Erythroblast (primary cell): ENCODE data around the gene SCUBE1.
A peak's percentile ranks its signal among the peaks of the same experiment; 100 is the strongest.

Experiments
- DNase-seq, 2 experiments: peaks; one replicate each; lab custom pipeline; 2025; lab: John Stamatoyannopoulos, UW
- GATA1 ChIP-seq: IDR thresholded peaks from 2 replicates; pipeline ENCODE4 v1.6.1; 2011; ENCODE audit warnings: low read depth, mild to moderate bottlenecking, control low read depth, low read length, moderate library complexity
- POLR2A ChIP-seq: IDR thresholded peaks from 2 replicates; pipeline ENCODE4 v1.6.1; 2011; ENCODE audit warnings: mild to moderate bottlenecking, low read length

SCUBE1 gene

GRCh38 chr22:43172191-43172590, 171.0 kb downstream of the SCUBE1 start:
- no peak for DNase-seq
- TF ChIP-seq POLR2A (no peak), GATA1 (no peak)

GRCh38 chr22:43171607-43172006, 171.6 kb downstream of the SCUBE1 start:
- no peak for TF ChIP-seq GATA1
- no peak for TF ChIP-seq POLR2A

DNA sequence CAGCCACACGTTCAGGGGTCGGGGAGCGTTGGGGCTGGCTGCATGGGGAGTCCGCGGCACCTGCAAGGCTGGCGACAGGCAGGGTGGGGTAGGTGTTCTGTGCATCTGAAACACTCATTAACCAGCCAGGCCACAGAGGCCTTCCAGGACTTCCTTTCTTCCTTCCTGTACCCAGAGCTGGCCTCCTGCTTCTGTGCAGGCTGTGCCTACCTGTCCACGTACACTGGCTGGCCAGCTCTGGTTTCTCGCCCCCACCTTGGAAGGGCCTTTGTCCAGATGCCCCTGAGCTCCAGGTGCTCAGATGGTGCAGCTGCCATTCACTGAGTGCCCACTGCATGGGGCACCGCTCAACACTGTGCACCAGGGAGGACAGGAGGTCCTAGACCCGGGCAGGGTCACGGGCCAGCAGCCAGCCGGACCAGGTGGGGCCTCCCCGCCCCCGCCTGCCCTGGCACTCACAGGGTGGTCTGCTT, 172.1 kb downstream of the SCUBE1 start:
- DNase-seq = no peak
- no peak for TF ChIP-seq GATA1
- no peak for TF ChIP-seq POLR2A

More at GRCh38 chr22:43171607-43172006, 171.6 kb downstream of the SCUBE1 start:
- DNase-seq = no peak

GRCh38 chr22:43170131-43170480, 173.1 kb downstream of the SCUBE1 start:
- no peak for DNase-seq
- TF ChIP-seq POLR2A (no peak), GATA1 (no peak)

- TF ChIP-seq POLR2A (no peak), GATA1 (no peak)
These were observed 173.7 kb downstream of the SCUBE1 start for GRCh38 chr22:43169310-43170130.

DNA sequence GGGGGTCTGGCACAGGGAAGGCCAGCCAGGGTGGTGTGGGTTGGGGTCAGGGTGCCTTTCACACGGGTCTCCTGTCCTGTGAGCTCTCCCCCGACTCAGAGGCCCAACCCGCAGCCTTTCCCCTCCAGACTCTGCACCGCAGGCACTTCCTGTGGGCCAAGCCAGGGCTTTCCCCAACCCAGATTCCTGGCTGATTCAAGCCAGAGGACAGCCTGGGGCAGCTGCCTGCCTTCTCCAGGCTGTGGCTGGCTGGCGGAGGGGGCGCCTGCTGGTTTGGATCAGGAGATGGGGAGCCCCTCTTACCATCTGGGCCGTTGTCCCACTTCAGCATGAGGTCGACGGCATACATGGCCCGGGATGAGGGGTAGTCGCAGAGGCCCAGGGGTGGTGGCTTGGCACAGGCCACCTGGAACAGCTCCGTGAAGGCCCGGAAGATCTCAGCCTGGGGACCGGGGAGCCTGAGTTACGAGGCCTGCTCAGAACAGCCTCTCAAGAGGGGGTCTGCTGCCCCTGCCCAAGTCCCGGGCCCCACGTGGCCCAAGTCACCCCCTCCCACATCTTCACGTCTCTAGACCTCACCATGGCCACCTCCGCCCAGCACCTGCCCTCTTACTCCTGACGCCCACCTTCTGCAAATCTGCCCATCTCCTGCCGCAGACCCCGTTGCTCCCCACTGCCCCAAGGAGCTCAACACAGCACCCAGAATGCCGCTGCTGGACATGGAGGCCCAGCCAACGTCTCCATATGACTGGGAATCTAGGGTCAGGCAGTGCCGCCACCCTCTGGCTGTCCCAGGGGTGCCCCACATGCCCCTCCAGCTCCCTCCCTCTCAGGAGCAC, 174.5 kb downstream of the SCUBE1 start:
- DNase-seq = no peak
- TF ChIP-seq GATA1 = no peak
- no peak for TF ChIP-seq POLR2A

More at GRCh38 chr22:43169310-43170130, 173.7 kb downstream of the SCUBE1 start:
- no peak for DNase-seq

- DNase-seq = peak; percentile 72 to 86
- no peak for TF ChIP-seq POLR2A
These were observed 176.1 kb downstream of the SCUBE1 start for GRCh38 chr22:43167001-43167589.

DNA sequence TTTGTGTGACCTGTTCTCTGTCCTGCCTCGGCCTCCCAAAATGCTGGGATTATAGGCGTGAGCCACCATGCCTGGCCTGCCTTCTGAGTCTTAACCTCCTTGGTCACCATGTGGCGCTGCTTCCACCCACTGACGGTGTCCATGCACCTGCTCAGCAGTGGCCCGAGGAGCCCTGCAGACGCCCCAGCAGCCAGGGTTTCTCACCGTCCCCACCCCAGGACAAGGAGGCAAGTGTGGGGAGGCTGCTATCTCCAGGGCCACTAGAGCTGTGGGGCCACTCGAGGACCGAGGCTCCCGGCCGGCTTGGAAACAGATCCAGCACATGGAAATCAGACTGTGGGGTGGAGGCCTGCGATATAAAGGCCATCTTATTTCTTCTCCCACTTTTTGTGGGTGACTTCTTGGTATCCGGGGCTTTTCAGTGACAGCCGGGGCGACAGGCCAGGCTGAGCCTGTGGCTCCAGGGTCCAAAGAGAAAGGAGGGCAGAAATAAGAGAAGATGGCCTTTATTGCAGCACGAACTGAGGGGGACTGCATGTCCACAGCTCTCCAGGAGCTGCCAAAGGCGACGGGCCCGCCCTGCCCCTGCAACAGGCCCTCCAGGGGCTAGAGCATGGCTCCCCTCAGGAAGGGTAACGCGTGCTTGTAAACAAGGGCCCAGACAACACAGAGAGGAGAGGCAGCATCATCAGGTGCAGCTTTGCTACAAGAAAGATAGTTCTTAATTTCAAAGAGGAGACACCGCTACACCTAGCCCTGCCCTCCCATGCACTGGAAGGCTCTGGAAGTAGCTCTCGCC, 176.8 kb downstream of the SCUBE1 start:
- TF ChIP-seq POLR2A = no peak
- no peak for TF ChIP-seq GATA1

GRCh38 chr22:43164636-43165035, 178.5 kb downstream of the SCUBE1 start:
- no peak for DNase-seq
- TF ChIP-seq POLR2A (no peak), GATA1 (no peak)

More for the DNA sequence above, 176.8 kb downstream of the SCUBE1 start:
- no peak for DNase-seq

DNA sequence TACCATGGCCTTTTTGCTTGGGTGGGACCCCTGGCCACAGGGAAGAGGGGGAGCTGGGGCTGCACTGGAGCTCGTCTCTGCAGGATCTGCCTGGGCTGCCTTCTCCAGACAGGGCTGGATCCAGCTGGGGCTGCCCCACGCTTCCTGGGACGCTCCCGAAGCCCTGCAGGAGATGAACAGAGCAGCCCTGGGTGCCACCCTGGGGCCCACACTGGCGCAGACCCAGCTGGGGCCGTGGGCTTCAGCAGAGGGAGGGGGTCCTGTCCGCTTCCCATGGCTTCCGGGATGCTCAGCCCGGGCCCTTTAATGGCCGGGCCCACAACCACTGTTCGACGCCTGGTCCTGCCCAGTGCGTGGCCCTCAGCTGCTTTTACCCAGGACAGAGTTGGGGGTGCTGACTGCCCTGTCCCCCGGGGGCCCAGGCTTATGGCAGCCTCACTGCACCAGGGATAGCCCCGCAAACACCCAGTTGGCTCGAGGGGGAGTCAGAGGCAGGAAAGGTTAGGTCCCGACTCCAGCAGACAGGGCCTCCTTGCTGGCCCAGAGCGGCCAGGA, 179.9 kb downstream of the SCUBE1 start:
- no peak for TF ChIP-seq GATA1
- no peak for TF ChIP-seq POLR2A
- no peak for DNase-seq

DNA sequence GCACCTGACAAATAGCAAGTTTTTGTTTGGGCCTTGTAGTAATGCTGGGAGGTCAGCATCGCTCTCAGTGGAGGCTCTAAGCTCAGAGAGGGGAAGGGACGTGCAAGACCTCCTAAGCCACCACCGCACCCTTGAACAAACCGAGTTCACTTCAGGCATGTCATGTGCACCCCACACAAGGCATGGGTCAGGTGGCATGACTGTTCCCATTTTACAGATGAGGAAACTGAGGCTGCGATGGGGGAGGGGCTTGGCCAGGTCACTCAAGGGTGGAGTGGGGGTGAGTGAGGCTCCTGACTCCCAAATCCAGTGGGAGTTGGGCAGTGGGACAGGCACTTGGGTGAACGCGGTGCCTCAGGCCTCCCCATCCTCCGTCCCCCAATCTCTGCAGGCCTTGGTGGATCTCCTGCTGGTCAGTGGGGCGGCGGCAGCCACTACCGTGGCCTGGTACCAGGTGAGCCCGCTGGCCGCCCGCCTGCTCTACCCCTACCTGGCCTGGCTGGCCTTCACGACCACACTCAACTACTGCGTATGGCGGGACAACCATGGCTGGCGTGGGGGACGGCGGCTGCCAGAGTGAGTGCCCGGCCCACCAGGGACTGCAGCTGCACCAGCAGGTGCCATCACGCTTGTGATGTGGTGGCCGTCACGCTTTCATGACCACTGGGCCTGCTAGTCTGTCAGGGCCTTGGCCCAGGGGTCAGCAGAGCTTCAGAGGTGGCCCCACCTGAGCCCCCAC, 180.6 kb downstream of the SCUBE1 start:
- DNase-seq = no peak
- TF ChIP-seq POLR2A (no peak), GATA1 (no peak)

DNA sequence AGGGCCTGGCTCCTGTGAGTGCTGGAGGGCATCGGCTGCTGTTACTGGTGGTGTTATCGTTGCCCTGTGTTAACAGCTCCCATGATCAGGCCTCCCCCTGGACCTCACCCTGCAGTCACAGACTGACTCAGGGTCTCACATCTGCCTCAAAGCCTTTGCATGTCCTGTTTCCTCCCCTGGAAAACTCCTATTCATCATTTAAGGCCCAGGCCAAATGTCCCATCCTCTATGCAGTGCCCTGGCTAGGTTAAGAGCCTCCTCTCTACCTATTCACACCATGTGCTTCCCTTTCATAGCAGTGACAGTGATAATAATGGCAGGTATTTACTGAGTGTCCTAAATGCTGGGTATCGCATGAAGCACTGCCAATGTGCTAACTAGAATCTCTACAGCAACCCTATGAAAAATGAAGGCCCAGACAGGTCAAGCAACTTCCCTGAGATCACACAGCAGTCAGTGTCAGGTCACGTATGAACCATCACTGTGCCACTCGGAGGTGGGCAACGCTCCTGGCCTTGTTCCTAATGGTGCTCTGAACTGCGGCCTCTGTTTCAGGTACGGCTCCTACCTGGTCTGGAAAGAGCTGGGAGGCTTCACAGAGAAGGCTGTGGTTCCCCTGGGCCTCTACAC, 182.6 kb downstream of the SCUBE1 start:
- TF ChIP-seq GATA1 (no peak), POLR2A (no peak)
- DNase-seq = no peak
